CD4-positive, alpha-beta T cell (primary cell): ENCODE results near the gene BBS1. TPM values are rescaled to one million over a fixed set of nuclear protein-coding genes. Genes with fewer than 3 reads are reported as not detected.
A peak's percentile ranks its signal among the peaks of the same experiment; 100 is the strongest.

Experiments
- ATAC-seq: fragments of 200-7000 bp; cut with Tn5 transposase; one replicate; pipeline ENCODE4 v1.10.0; 2022; ENCODE audit warnings: mild to moderate bottlenecking; ENCODE audit not compliant: poor library complexity
- CTCF ChIA-PET: fragments of 350-600 bp; sonication (Branson Sonifier 250); formaldehyde crosslinking; loops from one replicate; lab custom pipeline; 2021; ENCODE audit warnings: antibody characterized with exemption, inconsistent platforms; lab: Charles Lee
- POLR2A ChIA-PET: fragments of 350-600 bp; sonication (Branson Sonifier 250); formaldehyde crosslinking; loops from one replicate; lab custom pipeline; 2021; ENCODE audit warnings: antibody characterized with exemption, inconsistent platforms; lab: Charles Lee
- DNase-seq, 14 experiments: peaks; one replicate each; pipeline ENCODE4 v3.0.0-alpha.2; 2013 to 2020; ENCODE audit warnings: mixed read lengths in 2 of 14
- H3K27ac ChIP-seq, 2 donors: one replicate each; pipeline versions ENCODE4 v1.5.1 to v1.7.0; 2013; ENCODE audit warnings: low read length in 2 of 2, low read depth in 1 of 2, mild to moderate bottlenecking in 1 of 2
- H3K27me3 ChIP-seq, 2 experiments: 1 replicate in 1 of 2; 2 replicates in 1 of 2; pipeline versions ENCODE4 v1.6.1 to v1.7.0; 2013; ENCODE audit warnings: low read length in 2 of 2, control low read depth in 1 of 2, mild to moderate bottlenecking in 1 of 2, moderate library complexity in 1 of 2; ENCODE audit not compliant: insufficient read depth in 2 of 2, control insufficient read depth in 1 of 2
- H3K36me3 ChIP-seq: one replicate; pipeline ENCODE4 v1.6.1; 2013; ENCODE audit warnings: low read length, control low read depth; ENCODE audit not compliant: insufficient read depth
- H3K4me1 ChIP-seq: one replicate; pipeline ENCODE4 v1.6.1; 2013; ENCODE audit warnings: low read length, control low read depth; ENCODE audit not compliant: insufficient read depth
- H3K4me3 ChIP-seq: one replicate; pipeline ENCODE4 v1.5.1; 2013; ENCODE audit warnings: mild to moderate bottlenecking, low read length, moderate library complexity
- H3K9me3 ChIP-seq, 2 experiments: 1 replicate in 1 of 2; 2 replicates in 1 of 2; pipeline versions ENCODE4 v1.6.1 to v1.7.0; 2013; ENCODE audit warnings: low read length in 2 of 2, mild to moderate bottlenecking in 2 of 2, control low read depth in 1 of 2, moderate library complexity in 1 of 2; ENCODE audit not compliant: control insufficient read depth in 1 of 2, insufficient read depth in 1 of 2
- H3K27ac Mint-ChIP-seq: one replicate; pipeline ENCODE4 v1.8.0; 2020; ENCODE audit warnings: mixed read lengths
- H3K27me3 Mint-ChIP-seq: one replicate; pipeline ENCODE4 v1.8.0; 2021; ENCODE audit warnings: mixed read lengths
- H3K36me3 Mint-ChIP-seq: one replicate; pipeline ENCODE4 v1.8.0; 2021; ENCODE audit warnings: low read depth, mixed read lengths
- H3K4me1 Mint-ChIP-seq: one replicate; pipeline ENCODE4 v1.8.0; 2021; ENCODE audit warnings: low read depth, mixed read lengths
- H3K4me3 Mint-ChIP-seq: one replicate; pipeline ENCODE4 v1.8.0; 2020; ENCODE audit warnings: mild to moderate bottlenecking, mixed read lengths
- H3K9me3 Mint-ChIP-seq: one replicate; pipeline ENCODE4 v1.8.0; 2020; ENCODE audit warnings: mixed read lengths
- CTCF ChIP-seq: fragments of 200-600 bp; IDR thresholded peaks from one replicate; pipeline ENCODE4 v1.8.0; 2022; ENCODE audit warnings: antibody characterized with exemption, mild to moderate bottlenecking
- intact Hi-C, 2 experiments: fragments of 100-400 bp; cut with DNase I in 1 of 2; cut with micrococcal nuclease in 1 of 2; formaldehyde crosslinking; loops; one replicate each; pipeline versions ENCODE4 v1.15.1 to v1.9.0; 2023 to 2025; cut with DNase I, micrococcal nuclease
- total RNA-seq, 174 experiments: library from RNA in 2 of 174; stranded (reverse) in 2 of 174; gene quantifications; one replicate each; pipeline ENCODE4 v1.2.3 and lab custom pipeline; 2021 to 2026

The BBS1 gene
- total RNA-seq, 2 experiments from 2014 or later: 11.7 to 11.9 TPM

- Histone ChIP-seq H3K4me3 (no peak overlapping the region), H3K27ac (no peak overlapping the region), H3K27me3 (no peaks in the 10 kb centered on the region), H3K4me1 (peaks cover 24% of the 10 kb centered on the region), H3K9me3 (no peaks in the 10 kb centered on the region), H3K36me3 (peaks cover 25% of the 10 kb centered on the region)
- no peak for TF ChIP-seq CTCF
- H3K4me3 Mint-ChIP-seq: peak overlapping the region; percentile 62
- H3K27ac Mint-ChIP-seq: peak overlapping the region; percentile 55
- intact Hi-C loops: no loop called here
- H3K36me3 Mint-ChIP-seq: peaks cover 25% of the 10 kb centered on the region
- CTCF ChIA-PET: no interaction called here
- peaks cover 24% of the 10 kb centered on the region for H3K4me1 Mint-ChIP-seq
- ATAC-seq (no peak), DNase-seq (peak in 1 of 14 experiments; percentile 15)
- POLR2A ChIA-PET: no interaction called here
- H3K27me3 Mint-ChIP-seq: no peaks in the 10 kb centered on the region
- no peaks in the 10 kb centered on the region for H3K9me3 Mint-ChIP-seq
Observed at GRCh38 chr11:66476841-66477251, 33.6 kb upstream of the BBS1 start.

GRCh38 chr11:66477263-66478201 is 32.9 kb upstream of the BBS1 start:
- ATAC-seq: no peak
- peak overlapping the region; percentile 74 for H3K4me3 Mint-ChIP-seq
- Histone ChIP-seq H3K4me3 (no peak overlapping the region), H3K27me3 (no peaks in the 10 kb centered on the region), H3K36me3 (peaks cover 23% of the 10 kb centered on the region), H3K9me3 (no peaks in the 10 kb centered on the region), H3K27ac (no peak overlapping the region), H3K4me1 (peaks cover 29% of the 10 kb centered on the region)
- peak in 1 of 14 experiments; percentile 12 for DNase-seq
- CTCF ChIA-PET: interaction anchor here (1.5 kb wide), 1 partner anchor 8 kb away, joined by 4 read pairs; no protein-coding TSS in a partner anchor
- H3K9me3 Mint-ChIP-seq: no peaks in the 10 kb centered on the region
- no peak overlapping the region for H3K27ac Mint-ChIP-seq
- intact Hi-C loops: loop anchor here in 1 of 2 experiments (2.0 kb wide), 1 partner anchor 39 kb away; the partner anchor contains the start of gene MRPL11
- H3K27me3 Mint-ChIP-seq: no peaks in the 10 kb centered on the region
- TF ChIP-seq CTCF: no peak
- POLR2A ChIA-PET: interaction anchor here (3.7 kb wide), 1 partner anchor 10 kb away, joined by 88 read pairs; the partner anchor contains the start of gene PELI3
- H3K36me3 Mint-ChIP-seq: peaks cover 24% of the 10 kb centered on the region
- H3K4me1 Mint-ChIP-seq: peaks cover 24% of the 10 kb centered on the region

GRCh38 chr11:66478729-66479393 is 31.6 kb upstream of the BBS1 start:
- H3K9me3 Mint-ChIP-seq: no peaks in the 10 kb centered on the region
- H3K9me3 ChIP-seq: no peaks in the 10 kb centered on the region
- intact Hi-C loops: loop anchor here (1.0 to 2.0 kb wide), 2 partner anchors 40 to 71 kb away; partner anchors contain the start of gene MRPL11 (in 1 of the 2)
- H3K4me3 ChIP-seq: peak overlapping the region; percentile 79
- peaks cover 27% of the 10 kb centered on the region for H3K36me3 Mint-ChIP-seq
- no peak for ATAC-seq
- peaks cover 29% of the 10 kb centered on the region for H3K4me1 ChIP-seq
- peak; percentile 71 for TF ChIP-seq CTCF
- ChIA-PET POLR2A (interaction anchor here (0.7 to 3.7 kb wide), 6 partner anchors 8 to 761 kb away, joined by 3 to 88 read pairs (median 5); partner anchors contain the start of genes BBS1 and PELI3), CTCF (interaction anchor here (0.8 to 2.4 kb wide), 5 partner anchors 10 to 199 kb away, joined by 3 to 13 read pairs (median 12); partner anchors contain the start of genes MRPL11, PELI3 and RBM4B)
- H3K4me1 Mint-ChIP-seq: peaks cover 24% of the 10 kb centered on the region
- no peaks in the 10 kb centered on the region for H3K27me3 ChIP-seq
- no peaks in the 10 kb centered on the region for H3K27me3 Mint-ChIP-seq
- H3K36me3 ChIP-seq: peaks cover 15% of the 10 kb centered on the region
- peak overlapping the region; percentile 83 for H3K27ac Mint-ChIP-seq
- H3K4me3 Mint-ChIP-seq: peak overlapping the region; percentile 91
- peak overlapping the region in 1 of 2 donors; percentile 79 for H3K27ac ChIP-seq
- DNase-seq: peak in 6 of 14 experiments; percentile 11 to 65 (median 42)
